Erythroblast (primary cell): ENCODE data around the gene XPO6.

Experiments used
- DNase-seq, 2 experiments: peaks; one replicate each; lab custom pipeline; 2025; lab: John Stamatoyannopoulos, UW
- GATA1 ChIP-seq: IDR thresholded peaks from 2 replicates; pipeline ENCODE4 v1.6.1; 2011; ENCODE audit warnings: low read depth, mild to moderate bottlenecking, control low read depth, low read length, moderate library complexity
- POLR2A ChIP-seq: IDR thresholded peaks from 2 replicates; pipeline ENCODE4 v1.6.1; 2011; ENCODE audit warnings: mild to moderate bottlenecking, low read length

XPO6 gene

DNA sequence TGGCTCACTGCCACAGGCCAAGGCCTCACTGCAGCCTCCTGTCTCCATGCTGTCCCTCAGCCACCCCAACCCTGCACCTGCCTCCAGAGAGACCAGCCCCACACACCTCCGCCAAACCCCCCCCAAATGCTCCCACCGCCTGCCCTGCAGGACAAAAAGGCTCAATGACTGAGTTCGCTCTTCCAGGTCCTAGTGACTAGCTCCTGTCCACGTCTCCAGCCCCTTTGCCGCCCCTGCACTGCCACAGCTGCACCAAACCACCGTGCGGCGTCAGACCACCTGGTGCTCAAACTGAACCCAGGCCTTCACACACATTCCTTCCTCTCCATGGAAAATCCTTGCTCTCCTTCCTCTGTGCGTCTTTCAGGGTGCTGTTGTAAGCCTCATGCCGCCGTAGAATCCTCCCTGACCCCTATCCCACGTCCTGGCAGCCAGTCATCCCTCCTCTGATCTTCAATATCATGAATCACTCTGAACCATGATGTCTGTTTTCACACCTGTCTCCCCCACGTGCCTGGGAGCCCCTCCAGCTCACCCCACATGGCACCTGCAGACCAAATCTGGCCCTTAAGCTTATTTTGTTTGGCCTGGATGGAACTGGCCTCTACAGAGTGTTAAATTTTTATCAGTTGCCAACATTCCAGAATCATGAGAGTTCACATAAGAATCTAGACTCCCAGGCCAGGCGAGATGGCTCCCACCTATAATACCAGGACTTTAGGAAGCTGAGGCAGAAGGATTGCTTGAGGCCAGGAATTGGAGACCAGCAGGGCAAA is 144.0 kb downstream of the XPO6 start:
- DNase-seq: no peak

DNA sequence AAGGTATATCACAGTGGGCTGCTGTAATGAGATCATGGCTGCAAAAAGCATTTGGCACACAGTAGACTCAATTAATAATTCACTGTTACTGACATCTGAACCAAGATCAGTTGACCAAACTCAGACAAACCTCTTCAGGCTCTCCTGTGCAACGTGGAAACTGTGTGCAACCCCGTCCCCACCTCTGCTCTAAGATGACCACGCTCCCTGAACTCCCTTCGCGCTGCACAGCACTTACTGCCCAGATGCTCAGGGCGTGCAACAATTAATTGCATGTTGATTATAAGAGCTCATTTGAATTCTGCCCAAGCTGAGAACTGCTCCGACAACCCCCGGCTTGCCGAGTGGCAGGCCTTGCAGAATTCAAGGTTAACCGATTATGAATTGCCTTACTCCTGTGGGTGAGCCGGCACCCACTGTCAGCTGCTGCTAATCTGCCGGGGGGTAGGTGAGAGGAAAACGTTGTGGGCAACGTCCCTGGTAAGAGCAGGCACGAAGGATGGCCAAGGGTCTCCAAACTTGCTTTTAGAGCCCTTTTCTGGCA is 147.0 kb downstream of the XPO6 start:
- no peak for DNase-seq
- TF ChIP-seq GATA1: no peak
- TF ChIP-seq POLR2A: no peak

More for the DNA sequence above, 144.0 kb downstream of the XPO6 start:
- TF ChIP-seq POLR2A (no peak), GATA1 (no peak)

DNA sequence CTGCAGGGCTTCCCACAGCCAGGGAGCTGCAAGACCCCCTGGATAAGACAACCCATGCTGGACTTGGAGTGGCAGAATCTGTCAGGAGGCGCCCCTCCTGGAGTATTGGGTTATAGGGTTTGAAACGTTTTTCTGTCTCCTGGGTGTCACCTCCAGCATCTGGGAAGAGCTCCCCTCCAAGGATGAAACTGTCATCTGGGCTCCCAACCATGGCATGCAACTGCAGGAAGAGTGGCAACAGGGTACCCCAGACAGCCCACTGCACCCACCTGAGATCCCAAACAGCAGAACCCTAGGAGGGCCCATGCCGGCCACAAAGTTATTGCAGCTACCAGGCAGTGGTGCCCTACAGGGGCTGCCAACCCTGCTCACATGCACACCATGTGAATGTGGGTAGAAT is 147.6 kb downstream of the XPO6 start:
- TF ChIP-seq POLR2A: no peak
- TF ChIP-seq GATA1: no peak
- DNase-seq: no peak

DNA sequence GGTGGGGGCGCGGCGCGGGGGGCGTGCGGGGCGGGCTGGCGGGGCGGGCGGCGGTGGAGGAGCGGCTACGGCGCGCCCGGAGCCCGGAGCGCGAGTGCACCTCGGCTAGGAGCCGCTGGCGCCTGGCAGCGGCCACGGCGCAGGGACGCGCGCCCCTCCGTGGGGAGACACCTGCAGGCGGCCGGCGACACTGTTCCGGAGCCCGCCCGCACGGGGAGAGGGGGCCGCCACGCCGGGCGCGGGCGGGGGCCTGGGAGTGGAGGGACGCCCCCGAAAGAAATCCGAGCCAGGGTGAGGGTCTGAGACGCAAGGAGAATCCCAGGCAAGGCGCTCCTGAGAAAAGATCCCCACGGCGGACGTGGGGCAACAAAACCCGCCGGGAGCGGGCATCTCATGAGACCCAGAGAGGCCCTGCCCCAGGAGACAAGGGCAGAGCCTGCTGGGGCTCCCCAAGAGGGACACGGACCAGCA is 148.1 kb downstream of the XPO6 start, which contains the start of gene GSG1L:
GSG1L (minus strand) TSS at position 124 of the 471 bp plus-strand sequence. CDS start 290 bp downstream, outside the sequence.
- DNase-seq: no peak
- no peak for TF ChIP-seq POLR2A
- TF ChIP-seq GATA1: no peak

DNA sequence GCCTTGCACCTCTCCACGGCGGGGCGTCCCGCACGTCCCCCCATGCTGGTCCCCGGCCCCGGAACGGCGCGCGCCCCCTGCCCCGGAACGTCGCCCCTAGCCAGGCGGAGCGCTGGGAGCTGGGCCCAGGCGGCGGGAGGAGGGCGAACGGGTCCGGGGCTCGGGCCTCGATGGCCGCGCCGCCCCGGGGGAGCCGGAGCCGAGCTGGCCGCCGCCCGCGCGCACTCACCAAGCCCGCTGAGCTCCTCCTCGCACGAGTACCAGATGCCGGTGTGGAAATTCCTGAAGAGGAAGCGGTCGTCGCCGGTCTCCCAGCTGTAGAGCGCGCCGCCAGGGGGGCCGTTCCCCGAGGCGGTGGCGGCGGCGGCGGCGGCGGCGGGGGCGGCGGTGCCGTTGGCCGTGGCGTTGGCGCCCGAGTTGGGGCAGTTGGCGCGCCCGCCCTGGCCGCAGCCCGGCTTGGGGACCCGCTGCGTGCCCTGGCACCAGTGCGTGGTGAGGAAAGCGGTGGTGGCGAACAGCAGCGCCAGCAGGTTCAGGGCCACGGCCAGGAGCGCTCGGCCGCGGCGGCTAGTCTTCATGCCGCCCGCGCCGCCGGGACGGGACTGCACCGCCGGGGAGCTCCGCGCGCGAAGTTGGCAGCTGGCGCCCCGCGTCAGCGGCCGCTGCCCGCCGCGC is 148.8 kb downstream of the XPO6 start:
- no peak for TF ChIP-seq GATA1
- TF ChIP-seq POLR2A: no peak
- DNase-seq: no peak

DNA sequence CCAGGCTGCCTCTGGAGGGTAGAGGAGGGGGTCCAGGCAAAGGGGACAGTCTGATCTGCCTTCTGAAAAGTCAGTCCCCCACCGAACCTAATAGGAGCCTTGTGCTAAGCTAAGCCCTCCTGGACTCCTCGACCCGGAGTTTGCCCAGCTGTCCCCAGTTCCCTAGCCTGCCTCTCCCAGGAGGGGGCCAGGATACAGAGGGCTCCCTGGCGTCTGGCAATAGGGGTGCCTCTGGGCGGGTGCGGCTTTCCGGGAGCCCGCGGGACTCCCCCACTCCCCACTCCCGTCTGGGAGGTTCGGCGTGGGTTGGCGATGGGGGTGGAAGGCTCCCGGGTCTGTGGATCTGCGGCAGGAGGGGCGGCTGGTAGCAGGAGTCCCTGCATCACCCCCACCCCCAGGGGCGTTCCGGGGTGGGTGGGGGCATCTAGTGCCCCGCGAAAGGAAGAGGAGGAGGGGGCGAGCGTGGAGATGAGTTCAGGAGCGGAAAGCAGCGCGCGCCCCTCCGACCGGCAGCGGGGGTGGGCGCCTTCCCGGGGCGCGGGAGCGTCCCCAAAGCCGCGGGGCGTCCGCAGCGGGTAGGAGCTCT is 149.4 kb downstream of the XPO6 start:
- DNase-seq: no peak
- no peak for TF ChIP-seq GATA1
- no peak for TF ChIP-seq POLR2A

DNA sequence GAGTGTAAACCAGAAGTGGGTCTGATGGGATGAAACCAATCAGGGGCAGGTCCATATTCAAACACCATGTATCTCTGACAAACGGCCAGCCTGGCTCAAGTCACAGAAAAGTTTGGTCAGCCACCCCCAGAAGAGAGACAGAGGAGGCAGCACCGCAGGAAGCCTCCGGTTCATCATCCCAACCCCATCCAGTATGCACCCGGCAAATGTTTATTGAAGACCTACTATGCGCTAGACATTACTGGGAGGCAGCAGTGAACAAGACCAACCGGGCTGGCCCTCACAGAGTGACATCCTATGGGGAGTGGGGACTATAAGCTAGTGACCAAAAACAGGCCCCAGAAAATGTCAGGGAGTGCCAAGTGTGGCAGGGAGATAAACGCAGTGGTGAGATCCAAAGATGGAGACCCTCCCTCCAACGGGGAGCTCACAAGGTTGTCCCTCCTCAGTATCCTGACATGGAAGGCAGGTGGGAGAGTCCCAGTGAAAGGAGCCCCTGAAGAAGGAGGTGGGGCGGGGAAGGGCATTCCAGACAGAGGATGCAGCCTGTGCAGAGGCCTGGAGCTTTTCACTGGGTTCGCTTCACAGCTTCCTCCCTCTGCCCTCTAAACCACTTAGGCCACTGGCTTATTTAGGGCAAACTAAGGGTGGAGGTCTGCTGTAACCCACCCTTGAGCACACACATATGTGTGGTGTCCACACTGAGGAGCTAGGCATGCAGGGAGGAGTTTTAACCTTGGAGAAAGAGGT is 150.2 kb downstream of the XPO6 start:
- no peak for DNase-seq
- TF ChIP-seq GATA1: no peak
- TF ChIP-seq POLR2A: no peak

DNA sequence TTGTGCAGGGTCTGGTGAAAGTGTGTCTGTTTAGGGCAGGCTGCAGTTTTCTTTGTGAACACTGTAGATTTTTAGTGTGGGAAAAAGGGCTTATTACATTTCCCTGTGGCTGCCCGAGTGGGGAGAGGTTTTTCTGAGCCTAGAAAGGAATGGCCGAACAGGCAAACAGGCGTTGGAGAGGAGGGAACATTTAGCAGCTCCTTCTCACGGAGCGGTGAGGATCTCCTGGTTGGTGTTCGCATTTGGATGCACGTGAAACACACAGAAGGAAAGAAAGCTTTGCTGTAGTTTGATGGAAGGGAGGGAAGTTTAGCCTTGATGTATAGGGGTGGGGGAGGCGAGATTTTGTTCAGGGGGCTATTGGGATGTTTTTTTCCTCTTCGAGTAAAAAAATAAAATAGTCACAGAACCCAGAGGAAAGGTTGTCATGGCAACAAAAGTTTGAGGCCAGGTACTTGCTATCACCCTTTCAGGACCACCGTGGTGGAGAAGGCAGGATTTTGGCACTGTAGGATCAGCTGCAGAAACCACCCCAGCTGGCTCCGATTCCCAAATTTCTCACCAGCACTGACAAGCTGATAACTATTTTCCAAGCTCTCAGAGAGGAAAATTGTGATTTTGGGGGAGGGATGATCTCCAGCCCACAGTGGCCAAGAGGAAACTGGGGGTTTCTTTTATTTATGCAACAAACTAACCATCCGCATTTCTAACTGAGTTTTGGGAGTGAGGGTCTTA is 151.8 kb downstream of the XPO6 start:
- no peak for DNase-seq
- no peak for TF ChIP-seq GATA1
- TF ChIP-seq POLR2A: no peak

DNA sequence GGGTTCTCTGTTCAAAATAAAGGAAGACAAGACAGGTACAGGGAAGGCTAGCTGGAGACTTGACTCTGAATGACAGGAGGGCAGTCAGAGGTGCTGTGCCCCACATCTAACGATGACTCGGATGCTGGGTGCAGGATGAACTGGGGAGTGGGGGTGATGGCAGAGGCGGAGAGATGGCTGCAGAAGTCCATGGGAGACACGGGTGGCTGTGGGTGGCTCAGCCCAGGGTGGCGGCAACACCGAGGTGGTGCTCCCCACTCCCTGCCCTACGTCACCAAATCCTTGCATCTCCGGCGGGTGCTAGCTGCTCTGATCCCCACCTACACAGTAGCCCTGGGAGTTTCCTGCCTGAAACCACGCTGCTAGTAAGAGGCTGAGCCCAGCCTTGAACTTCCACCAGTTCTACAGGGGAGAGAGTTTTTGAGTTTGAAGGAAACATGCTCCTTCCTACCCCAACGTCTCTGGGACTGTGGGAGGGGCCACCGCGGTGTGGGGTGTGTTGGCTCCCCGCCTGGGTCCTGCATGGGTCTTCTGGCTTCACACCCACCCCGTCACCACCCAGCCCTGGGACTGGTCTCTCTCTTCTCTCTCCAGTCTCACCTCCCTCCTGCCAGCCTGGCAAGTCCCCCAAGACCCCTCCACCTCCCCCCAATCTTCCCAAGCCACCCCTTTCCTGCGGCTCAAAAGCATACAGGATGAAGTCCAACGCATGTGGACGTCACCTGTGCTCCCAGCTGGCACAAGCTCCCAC is 152.8 kb downstream of the XPO6 start:
- TF ChIP-seq POLR2A: no peak
- no peak for TF ChIP-seq GATA1
- no peak for DNase-seq

DNA sequence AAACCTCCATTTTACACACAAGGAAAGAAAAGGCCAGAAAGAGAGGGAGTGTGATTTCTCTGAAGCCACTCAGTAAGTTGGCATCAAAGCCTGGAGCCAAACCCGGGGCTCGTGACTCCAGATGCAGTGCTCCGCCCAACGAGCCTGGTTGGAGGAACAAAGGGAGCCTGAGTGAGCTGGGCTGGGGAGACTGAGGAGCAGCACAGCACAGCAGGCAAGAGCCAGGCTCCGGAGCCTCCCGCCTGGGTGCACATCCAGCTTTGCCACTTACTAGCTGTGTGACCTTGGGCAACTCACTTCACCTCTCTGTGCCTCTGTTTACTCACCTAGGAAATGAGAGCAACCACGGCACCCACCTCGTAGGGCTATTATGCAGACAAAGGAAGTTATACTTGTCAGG is 153.8 kb downstream of the XPO6 start:
- TF ChIP-seq GATA1 (no peak), POLR2A (no peak)
- no peak for DNase-seq

DNA sequence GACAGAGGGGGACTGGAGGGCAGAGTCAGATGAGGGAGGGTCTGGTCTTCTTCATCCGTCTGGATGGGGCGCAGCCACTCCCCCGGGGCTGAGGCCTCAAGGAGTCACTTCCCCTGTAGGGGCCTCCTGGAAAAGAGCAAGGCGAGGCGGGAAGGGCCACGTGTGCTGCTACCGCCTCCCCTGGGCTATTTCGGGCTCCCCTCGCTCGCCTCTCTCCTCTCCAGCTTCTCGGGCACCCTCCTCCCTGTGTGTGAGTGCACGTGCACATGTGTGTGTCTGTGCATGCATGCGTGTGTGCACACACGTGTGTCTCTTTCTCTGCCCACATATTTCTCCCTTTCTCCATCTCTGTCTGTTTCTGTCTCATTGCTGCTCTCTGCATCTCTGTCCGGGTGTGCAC is 158.3 kb downstream of the XPO6 start:
- TF ChIP-seq GATA1 (no peak), POLR2A (no peak)
- DNase-seq: no peak
